ENCODE results near the gene EEF2KMT. TPM values are rescaled to one million over a fixed set of nuclear protein-coding genes. Genes with fewer than 3 reads are reported as not detected.

EEF2KMT gene
- total and polyA plus RNA-seq, 2 donors (not counting 3 experiments of a cell fraction or from before 2014, with no cell fraction given) = 13.9 to 15.5 TPM

GRCh38 chr16:5036228-5037156 is 61.1 kb downstream of the EEF2KMT start:
- Histone ChIP-seq H3K27me3 (ENCODE audit: control insufficient read depth in 2 of 2, insufficient read depth in 2 of 2, low read length in 2 of 2) (no peaks in the 10 kb centered on the region), H3K9me1 (replicated peaks; ENCODE audit: control insufficient read depth, extremely low read depth, insufficient read depth, low read length) (no peaks in the 10 kb centered on the region), H3K9me3 (replicated peaks; ENCODE audit: control insufficient read depth, insufficient read depth, low read length) (no peaks in the 10 kb centered on the region), H3K79me2 (ENCODE audit: control insufficient read depth, insufficient read depth, low read length) (no peaks in the 10 kb centered on the region), H3K4me1 (ENCODE audit: control insufficient read depth, extremely low read depth, insufficient read depth, low read length) (peaks cover 12% of the 10 kb centered on the region), H4K20me1 (replicated peaks; ENCODE audit: control insufficient read depth, extremely low read depth, insufficient read depth, low read length) (no peaks in the 10 kb centered on the region), H3K27ac (ENCODE audit: insufficient read depth, low read depth, low read length) (no peak overlapping the region), H3K4me2 (ENCODE audit: insufficient read depth, low read length) (no peak overlapping the region), H3K4me3 (replicated peaks in 1 of 3; ENCODE audit: insufficient read depth in 1 of 3, low read depth in 1 of 3, low read length in 3 of 3) (no peak overlapping the region), H2AFZ (ENCODE audit: low read depth, low read length) (no peak overlapping the region), H3K9ac (replicated peaks; ENCODE audit: extremely low read depth, insufficient read depth, low read length) (no peak overlapping the region), H3K36me3 (ENCODE audit: control insufficient read depth in 2 of 2, extremely low read depth in 1 of 2, insufficient read depth in 2 of 2, low read length in 2 of 2) (no peaks in the 10 kb centered on the region)
- intact Hi-C loops (cut with micrococcal nuclease) = no loop called here
- POLR2A ChIA-PET = no interaction called here
- BruUV-seq (replicated peaks) = no TSS peak
- CTCF ChIA-PET = no interaction called here
- dilution Hi-C loops (cut with MboI; ENCODE audit: extremely low pct_ligation_motif_present, low sequenced_read_pairs) = no loop called here
- no peak for FAIRE-seq
- TF ChIP-seq POLR2AphosphoS5 (IDR thresholded peaks at IDR 0.05; ENCODE audit: insufficient read depth, low read depth, low read length) (no peak), MAX (IDR thresholded peaks at IDR 0.05; ENCODE audit: insufficient read depth, insufficient read length) (no peak), MYC (IDR thresholded peaks at IDR 0.05; ENCODE audit: low read depth, low read length) (no peak), FOS (IDR thresholded peaks at IDR 0.05; ENCODE audit: borderline replicate concordance, insufficient read depth, low read length) (no peak), JUN (IDR thresholded peaks at IDR 0.05; ENCODE audit: borderline replicate concordance, insufficient read depth, insufficient read length, low read depth) (no peak), POLR2A (IDR thresholded peaks at IDR 0.05; ENCODE audit: low read depth, low read length) (no peak), GATA2 (IDR thresholded peaks at IDR 0.05; ENCODE audit: insufficient read depth, insufficient read length, low read depth, low read length) (no peak), CTCF (IDR thresholded peaks at IDR 0.05; ENCODE audit: extremely low read depth in 1 of 2, insufficient read depth in 1 of 2, low read depth in 1 of 2, low read length in 2 of 2) (no peak), EZH2 (IDR thresholded peaks at IDR 0.05; ENCODE audit: borderline replicate concordance, low read depth, low read length, severe bottlenecking) (no peak)
- DNase-seq (ENCODE audit: low read depth, low spot score) = no peak

All from endothelial cell of umbilical vein (primary cell).